ENCODE measurements around the gene PRRG4.

GRCh38 chr11:32852207-32852606 lies 22.5 kb downstream of the PRRG4 start:
- TF ChIP-seq FOXA1 (IDR thresholded peaks at IDR 0.05) (no peak), PKNOX1 (IDR thresholded peaks at IDR 0.05) (no peak), TARDBP (IDR thresholded peaks at IDR 0.05) (no peak), SP1 (IDR thresholded peaks at IDR 0.05) (no peak), BHLHE40 (IDR thresholded peaks at IDR 0.05; ENCODE audit: borderline replicate concordance) (no peak), SUZ12 (IDR thresholded peaks at IDR 0.05) (no peak), ELF4 (IDR thresholded peaks at IDR 0.05) (no peak), FOXK2 (IDR thresholded peaks at IDR 0.05) (no peak), NFRKB (IDR thresholded peaks at IDR 0.05) (no peak), CTBP1 (IDR thresholded peaks at IDR 0.05; ENCODE audit: borderline replicate concordance) (no peak)
